Stimulated activated CD4-positive, alpha-beta T cell treated with anti-CD3 and anti-CD28 coated beads, Interleukin-12 subunit alpha, Interleukin-12 subunit beta, amount 100 ng/mL, for 48 hours (primary cell): ENCODE data around the gene CYP3A5.
A peak's percentile ranks its signal among the peaks of the same experiment; 100 is the strongest.
"Not testable (repeated sequence)": the region's sequence is repeated elsewhere in the genome, so short reads cannot be mapped to it uniquely, and the experiment has no call there.

Experiments
- DNase-seq, 3 donors: peaks; one replicate each; pipeline ENCODE4 v3.0.0-alpha.2; 2020; ENCODE audit warnings: low read depth in 2 of 3, low spot score in 1 of 3

Gene CYP3A5

DNA sequence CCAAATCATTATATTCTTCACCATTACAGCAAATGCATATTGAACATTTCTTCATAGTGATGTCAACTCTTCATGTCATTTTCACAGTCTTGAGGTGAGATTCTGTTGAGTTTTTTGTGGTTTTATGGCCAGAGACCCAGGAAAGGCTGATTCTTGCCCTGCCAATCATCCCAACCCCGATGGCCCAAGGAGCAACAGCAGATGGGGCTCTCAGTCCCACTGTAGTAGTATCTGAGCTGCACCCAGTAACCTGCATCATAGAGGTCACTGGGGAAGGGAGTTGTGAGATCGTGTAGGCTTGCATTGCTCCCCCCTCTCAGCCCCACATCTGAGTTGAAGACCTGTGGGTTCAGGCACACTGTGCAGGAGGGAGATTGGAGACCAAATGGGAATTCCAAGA lies 36.3 kb downstream of the CYP3A5 start:
- DNase-seq: no peak

DNA sequence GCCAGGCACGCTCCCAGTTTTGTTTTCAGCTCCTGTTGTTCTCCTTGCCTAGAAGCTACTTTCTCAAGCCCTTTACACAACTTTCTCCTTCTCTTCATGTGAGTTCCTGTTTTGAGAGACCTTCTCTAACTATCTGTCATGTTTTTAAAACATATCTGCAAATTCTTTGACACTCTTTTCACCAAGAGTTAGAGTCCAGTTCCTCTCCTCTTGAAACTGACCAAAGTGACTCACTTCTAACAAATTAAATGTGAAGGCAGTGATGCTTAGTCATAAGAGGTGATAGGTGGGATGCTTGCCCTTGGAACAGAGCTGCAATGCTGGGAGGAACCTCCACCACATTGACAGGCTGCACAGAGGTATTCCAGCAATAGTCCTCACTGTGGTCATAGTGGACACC lies 37.8 kb downstream of the CYP3A5 start:
- DNase-seq: no peak

DNA sequence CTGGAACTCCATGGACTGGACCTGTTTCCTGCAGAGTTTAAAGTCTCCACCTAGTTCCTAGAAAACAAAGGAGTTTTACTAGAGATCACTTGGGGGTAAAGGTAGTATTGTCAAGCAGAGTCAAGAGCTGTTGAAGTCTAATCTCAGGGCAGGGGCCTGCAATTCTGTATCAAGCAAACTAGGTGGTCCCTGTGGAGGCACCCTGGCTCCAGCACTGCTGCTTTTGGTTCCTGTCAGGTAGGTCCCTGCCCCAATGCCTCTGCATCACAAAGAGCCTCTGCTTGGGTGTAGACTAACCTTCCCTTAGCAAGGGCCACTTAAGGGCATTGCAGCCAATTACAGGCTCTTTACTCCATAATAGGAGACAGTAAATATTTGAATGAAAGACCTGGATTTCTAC lies 40.5 kb downstream of the CYP3A5 start:
- DNase-seq: no peak

DNA sequence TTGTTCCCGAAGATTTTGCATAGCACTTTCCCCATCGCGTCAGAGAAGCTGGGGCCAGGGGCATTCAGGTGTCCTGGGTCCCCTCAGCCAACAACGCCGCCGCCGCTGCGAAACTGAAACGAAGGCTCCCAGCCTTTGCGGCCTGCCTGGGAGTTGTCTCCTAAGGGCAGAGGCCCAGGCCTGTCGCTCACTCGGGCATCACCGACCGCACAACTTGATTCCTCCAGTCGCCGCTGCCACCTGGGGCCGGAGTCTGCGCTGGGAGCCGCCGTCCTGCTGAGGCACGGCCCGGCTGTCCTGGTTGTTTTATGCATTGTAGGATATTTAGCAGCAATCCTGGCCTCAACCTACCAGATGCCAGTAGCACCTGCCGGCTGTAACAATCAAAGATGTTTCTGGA lies 41.1 kb downstream of the CYP3A5 start:
- DNase-seq: no peak

DNA sequence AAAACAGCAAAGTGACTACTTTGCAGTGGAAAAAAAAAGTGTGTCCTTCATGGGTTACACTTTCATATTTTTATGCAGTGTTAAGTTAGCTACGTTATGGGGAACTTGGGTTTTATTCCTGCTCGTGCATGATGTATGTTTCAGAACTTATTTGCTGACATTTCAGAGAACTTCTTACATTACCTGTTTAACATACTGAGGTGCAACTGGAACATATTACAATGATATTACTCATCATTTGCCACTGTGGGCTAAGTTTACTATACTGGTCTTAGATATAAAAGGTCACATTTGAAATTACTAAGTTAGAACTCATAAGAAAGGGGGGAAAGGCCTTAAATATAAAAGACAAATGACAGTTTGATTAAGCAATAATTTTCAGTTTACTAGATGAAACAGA lies 42.4 kb downstream of the CYP3A5 start:
- not testable (repeated sequence) for DNase-seq

GRCh38 chr7:99631295-99632109 lies 48.3 kb downstream of the CYP3A5 start:
- no peak for DNase-seq

DNA sequence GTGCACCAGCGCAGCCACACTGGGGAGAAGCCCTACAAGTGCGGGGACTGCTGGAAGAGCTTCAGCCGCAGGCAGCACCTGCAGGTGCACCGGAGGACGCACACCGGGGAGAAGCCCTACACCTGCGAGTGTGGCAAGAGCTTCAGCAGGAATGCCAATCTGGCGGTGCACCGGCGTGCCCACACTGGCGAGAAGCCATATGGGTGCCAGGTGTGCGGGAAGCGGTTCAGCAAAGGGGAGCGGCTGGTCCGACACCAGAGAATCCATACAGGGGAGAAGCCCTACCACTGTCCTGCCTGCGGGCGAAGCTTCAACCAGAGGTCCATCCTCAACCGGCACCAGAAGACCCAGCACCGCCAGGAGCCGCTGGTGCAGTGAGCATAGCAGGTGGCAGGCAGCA lies 50.2 kb downstream of the CYP3A5 start:
- no peak for DNase-seq

DNA sequence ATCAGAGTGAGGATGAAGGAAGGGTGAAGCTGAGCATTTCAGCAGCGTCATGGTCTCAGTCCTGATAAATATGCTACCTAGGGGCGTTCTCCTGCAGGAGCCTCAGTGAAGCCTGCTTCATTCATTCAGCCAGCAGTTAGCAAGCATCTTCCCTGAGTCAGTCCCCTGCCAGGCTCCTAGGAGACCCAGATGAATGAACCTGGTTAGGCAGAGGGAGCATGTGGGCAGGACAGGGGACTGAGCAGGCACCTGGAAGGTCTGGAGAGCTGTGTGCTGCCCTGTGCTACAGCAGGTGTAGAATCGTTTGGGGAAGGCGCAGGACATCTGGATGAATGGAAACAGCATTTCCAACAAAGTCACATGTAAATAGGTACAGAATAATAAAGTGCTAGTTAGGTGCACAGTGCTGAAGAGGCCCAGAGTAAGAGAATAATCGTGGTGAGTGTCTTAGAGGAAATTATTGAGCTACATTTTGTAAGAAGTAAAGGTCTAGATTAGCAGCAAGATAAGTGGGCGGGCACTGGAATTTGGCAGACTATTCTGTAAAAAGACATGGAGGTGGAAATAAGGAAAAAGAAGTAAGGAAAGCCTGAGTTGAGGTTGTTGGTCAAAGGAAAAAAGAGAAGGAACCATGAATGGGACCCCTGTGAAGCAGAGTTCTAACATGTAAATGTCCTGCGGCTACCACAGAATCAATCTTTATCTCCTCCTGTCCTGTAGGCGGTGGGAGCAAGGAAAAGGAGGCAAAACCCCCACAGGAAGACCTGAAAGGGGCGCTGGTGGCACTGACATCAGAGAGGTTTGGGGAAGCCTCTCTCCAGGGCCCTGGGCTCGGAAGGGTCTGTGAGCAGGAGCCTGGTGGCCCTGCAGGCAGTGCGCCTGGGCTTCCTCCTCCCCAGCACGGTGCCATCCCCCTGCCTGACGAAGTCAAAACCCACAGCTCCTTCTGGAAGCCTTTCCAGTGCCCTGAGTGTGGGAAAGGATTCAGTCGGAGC lies 51.0 kb downstream of the CYP3A5 start:
- no peak for DNase-seq

DNA sequence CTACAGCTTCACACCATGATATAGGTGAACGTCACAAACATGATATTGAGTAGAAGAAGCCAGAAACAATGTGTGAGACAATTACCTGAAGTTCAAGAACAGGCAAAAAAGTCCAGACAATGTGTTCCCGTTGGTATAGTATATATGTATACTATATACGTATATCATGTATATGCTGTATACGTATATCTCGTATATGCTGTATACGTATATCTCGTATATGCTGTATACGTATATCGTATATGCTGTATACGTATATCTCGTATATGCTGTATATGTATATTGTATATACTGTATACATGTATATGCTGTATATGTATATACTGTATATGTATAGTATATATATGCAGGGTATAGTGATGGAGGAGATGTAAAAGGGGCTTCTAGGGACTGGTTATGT lies 52.3 kb downstream of the CYP3A5 start:
- DNase-seq: no peak

GRCh38 chr7:99626661-99627060 lies 53.1 kb downstream of the CYP3A5 start:
- no peak for DNase-seq

GRCh38 chr7:99625961-99626360 lies 53.8 kb downstream of the CYP3A5 start:
- no peak for DNase-seq

GRCh38 chr7:99625321-99625720 lies 54.5 kb downstream of the CYP3A5 start:
- DNase-seq: no peak

DNA sequence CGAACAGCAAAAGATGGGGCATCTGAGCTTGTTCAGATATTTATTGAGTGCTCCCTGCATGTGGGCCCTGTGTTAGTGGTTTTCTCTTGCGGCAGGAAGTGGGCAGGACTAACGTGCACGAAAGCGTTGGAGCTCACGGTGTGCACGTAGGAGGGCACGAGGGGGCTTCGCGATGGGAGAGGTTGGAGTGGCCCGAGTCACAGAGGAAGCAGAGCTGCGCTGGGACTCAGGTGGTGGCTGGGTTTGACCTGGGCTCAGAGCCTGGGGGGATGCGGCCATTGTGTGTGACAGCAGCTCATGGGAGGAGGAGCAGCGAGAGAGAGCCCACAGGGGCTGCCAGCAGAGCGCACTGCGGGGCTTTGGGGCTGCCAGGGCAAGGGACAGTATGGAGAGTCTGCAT lies 55.3 kb downstream of the CYP3A5 start:
- peak; percentile 51 to 63 (median 51) for DNase-seq

DNA sequence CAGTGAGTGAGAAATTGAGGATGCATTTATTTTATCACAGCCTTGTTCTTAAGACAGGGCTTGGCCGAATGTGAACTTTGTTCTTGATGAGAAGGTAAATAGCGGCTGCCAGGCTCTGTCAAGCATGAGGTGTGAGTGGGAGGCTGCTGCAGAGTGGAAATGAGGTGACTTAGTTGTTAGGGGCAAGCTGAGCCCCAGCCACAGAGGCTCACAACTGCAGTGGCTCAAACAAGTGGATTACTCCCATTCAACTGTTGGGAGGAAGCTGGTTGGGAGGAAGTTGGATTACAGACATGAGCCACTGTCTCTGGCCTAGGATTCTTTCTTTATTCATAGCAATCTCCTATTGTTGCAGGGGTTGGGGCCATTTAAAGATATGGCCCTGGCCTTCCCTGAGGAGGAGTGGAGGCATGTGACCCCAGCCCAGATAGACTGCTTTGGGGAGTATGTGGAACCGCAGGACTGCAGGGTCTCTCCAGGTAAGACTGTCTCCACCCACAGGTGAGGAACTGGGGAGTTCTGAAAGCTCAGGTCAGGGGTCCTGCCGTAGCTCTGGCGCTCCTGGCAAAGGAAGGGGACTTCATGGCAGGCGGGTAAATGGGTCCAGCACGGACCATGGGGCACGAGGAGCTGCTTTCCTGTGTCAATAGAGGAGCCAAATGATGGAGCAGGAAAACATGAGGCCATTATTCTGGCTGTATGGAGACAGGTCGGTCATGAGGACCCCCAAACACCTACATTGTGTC lies 55.9 kb downstream of the CYP3A5 start:
- peak; percentile 31 to 41 (median 40) for DNase-seq

DNA sequence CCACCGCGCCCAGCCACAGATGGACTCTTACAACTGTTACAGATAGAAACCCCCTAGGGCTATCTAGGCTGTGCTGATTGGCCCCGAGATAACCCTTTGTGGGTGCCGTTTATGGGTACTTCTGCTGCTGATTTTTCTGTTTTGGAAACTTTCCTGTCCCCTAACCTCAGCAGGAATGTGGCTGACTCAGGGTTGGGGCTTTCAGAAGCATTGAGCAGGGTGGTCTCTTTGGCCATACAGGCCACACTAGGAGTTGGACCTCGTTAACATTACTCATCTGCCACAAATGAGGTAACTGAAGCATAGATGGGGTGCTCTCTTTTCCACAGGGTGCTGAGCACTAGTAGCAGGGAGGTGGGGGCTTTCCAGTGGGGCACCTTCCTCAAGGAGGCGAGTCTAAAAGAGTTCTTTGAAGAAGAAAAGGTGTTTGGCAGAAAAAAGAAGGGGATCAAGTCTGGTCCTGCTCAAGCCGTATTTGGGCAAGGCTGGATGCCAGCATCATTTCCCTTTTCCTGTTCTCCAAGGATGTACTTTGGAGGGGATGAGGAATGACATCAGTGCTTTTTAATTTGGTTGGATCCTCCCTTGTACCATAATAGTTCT lies 56.6 kb downstream of the CYP3A5 start:
- peak in 1 of 3 donors; percentile 17 for DNase-seq

DNA sequence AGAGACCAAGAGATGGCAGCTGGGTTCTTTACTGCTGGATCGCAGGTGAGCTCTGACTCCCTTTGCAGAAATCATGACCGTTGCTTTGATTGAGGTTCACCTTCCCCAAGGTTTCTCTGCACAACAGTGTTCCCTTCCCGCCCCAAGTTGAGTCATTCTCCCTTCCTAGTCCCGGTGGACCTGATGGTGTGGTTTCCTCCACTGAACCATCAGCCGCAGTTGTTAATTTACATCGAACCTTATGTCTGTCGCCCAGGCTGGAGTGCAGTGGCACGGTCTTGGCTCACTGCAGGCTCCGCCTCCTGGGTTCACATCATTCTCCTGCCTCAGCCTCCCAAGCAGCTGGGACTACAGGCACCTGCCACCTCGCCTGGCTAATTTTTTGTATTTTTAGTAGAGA lies 57.2 kb downstream of the CYP3A5 start:
- no peak for DNase-seq

DNA sequence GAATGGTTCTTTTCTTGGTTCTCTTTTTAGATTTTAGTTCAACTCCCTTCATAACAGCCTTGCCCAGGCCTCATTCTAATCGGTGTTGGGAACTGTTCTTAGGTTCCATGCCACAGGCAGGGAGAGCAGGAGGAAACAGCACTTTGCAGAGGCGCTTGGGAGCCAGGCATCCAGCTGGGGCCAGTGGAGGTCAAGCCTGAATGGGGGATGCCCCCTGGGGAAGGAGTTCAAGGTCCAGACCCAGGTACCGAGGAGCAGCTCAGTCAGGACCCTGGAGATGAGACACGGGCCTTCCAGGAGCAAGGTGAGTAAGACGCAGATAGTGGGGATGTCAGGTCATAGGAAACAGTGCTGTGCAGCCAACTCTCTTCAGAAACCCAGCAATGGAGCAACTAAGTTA lies 58.5 kb downstream of the CYP3A5 start:
- DNase-seq: no peak

GRCh38 chr7:99619571-99620130 lies 60.1 kb downstream of the CYP3A5 start:
- no peak for DNase-seq

DNA sequence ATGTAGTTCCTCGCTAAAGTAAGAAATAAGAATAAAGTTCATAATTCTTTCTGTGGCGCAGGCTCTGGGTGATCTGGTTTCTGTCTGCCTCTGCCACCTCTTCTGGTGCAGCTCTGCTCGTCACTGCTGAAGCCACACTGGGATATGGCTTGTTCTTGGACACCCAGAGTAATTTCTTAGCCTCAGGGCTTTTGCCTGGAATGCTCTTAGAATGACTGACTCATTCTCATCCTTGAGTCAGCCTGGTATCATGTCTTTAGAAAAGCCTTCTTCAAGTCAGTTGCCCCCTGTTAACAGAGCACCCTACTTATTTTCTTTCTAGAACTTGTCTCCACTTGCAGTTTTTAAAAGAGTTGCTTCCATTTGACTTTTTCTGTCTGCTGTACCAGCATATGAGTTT lies 61.1 kb downstream of the CYP3A5 start:
- no peak for DNase-seq

GRCh38 chr7:99617192-99617781 lies 62.5 kb downstream of the CYP3A5 start:
- DNase-seq: no peak
